CD4-positive, CD25-positive, alpha-beta regulatory T cell (primary cell): ENCODE data around the gene NTRK3. TPM values are rescaled to one million over a fixed set of nuclear protein-coding genes. Genes with fewer than 3 reads are reported as not detected.

Source experiments
- ATAC-seq, 2 donors: fragments of 150-1000 bp; cut with Tn5 transposase; one replicate each; pipeline ENCODE4 v1.10.0; 2021; ENCODE audit warnings: low read depth in 2 of 2, moderate number of reproducible peaks in 2 of 2, moderate library complexity in 1 of 2
- DNase-seq, 3 donors: peaks; one replicate each; pipeline versions ENCODE4 v3.0.0 to v3.0.0-alpha.2; 2012 to 2022; ENCODE audit warnings: mixed read lengths in 1 of 3
- H3K27ac ChIP-seq: one replicate; pipeline ENCODE4 v1.7.0; 2013; ENCODE audit warnings: mild to moderate bottlenecking, low read length; ENCODE audit not compliant: insufficient read depth, poor library complexity, severe bottlenecking
- H3K27me3 ChIP-seq: one replicate; pipeline ENCODE4 v1.7.0; 2013; ENCODE audit warnings: low read length; ENCODE audit not compliant: control insufficient read depth, insufficient read depth
- H3K36me3 ChIP-seq: one replicate; pipeline ENCODE4 v1.7.0; 2013; ENCODE audit warnings: mild to moderate bottlenecking, low read length, moderate library complexity; ENCODE audit not compliant: control insufficient read depth, insufficient read depth
- H3K4me1 ChIP-seq: 2 replicates; pipeline ENCODE4 v1.7.0; 2013; ENCODE audit warnings: mild to moderate bottlenecking, low read length; ENCODE audit not compliant: insufficient read depth, control insufficient read depth, poor library complexity, severe bottlenecking
- H3K4me3 ChIP-seq: one replicate; pipeline ENCODE4 v1.7.0; 2013; ENCODE audit warnings: low read depth, mild to moderate bottlenecking, low read length, moderate library complexity
- H3K9me3 ChIP-seq, 2 experiments: 1 replicate in 1 of 2; 2 replicates in 1 of 2; pipeline ENCODE4 v1.7.0; 2013; ENCODE audit warnings: low read length in 2 of 2, mild to moderate bottlenecking in 1 of 2, moderate library complexity in 1 of 2; ENCODE audit not compliant: control insufficient read depth in 2 of 2
- H3K27ac Mint-ChIP-seq, 3 donors: one replicate each; pipeline ENCODE4 v1.8.0; 2020 to 2022; ENCODE audit warnings: mild to moderate bottlenecking in 3 of 3, mixed read lengths in 3 of 3, moderate library complexity in 2 of 3
- H3K27me3 Mint-ChIP-seq: one replicate; pipeline ENCODE4 v1.8.0; 2022; ENCODE audit warnings: mild to moderate bottlenecking, mixed read lengths
- H3K36me3 Mint-ChIP-seq: one replicate; pipeline ENCODE4 v1.8.0; 2020; ENCODE audit warnings: mixed read lengths
- H3K4me1 Mint-ChIP-seq, 4 donors: one replicate each; pipeline ENCODE4 v1.8.0; 2020 to 2022; ENCODE audit warnings: mixed read lengths in 4 of 4, mild to moderate bottlenecking in 1 of 4
- H3K4me3 Mint-ChIP-seq, 4 donors: one replicate each; pipeline ENCODE4 v1.8.0; 2020 to 2022; ENCODE audit warnings: mild to moderate bottlenecking in 4 of 4, mixed read lengths in 4 of 4, moderate library complexity in 3 of 4
- H3K9me3 Mint-ChIP-seq, 7 donors: one replicate each; pipeline ENCODE4 v1.8.0; 2020 to 2022; ENCODE audit warnings: mixed read lengths in 7 of 7, mild to moderate bottlenecking in 3 of 7, moderate library complexity in 2 of 7
- polyA plus RNA-seq, 4 donors: library from polyadenylated mRNA; unstranded; fragments of 300-500 nt; fragmentation: Illumina TruSeq; gene quantifications; one replicate each; pipeline ENCODE4 v1.2.3, GENCODE V29; 2021
- total RNA-seq: library from RNA; stranded (reverse); gene quantifications from one replicate; pipeline ENCODE4 v1.2.3, GENCODE V29; 2022

Gene NTRK3
- total and polyA plus RNA-seq, 5 donors from 2014 or later: not detected

GRCh38 chr15:88288206-88288605, 31.7 kb upstream of the NTRK3 start:
- no peak overlapping the region for H3K27ac ChIP-seq
- H3K4me1 ChIP-seq: no peaks in the 10 kb centered on the region
- no peak overlapping the region for H3K27ac Mint-ChIP-seq
- peaks cover 13% of the 10 kb centered on the region for H3K27me3 Mint-ChIP-seq
- H3K27me3 ChIP-seq: peaks cover 6% of the 10 kb centered on the region
- H3K9me3 ChIP-seq: no peaks in the 10 kb centered on the region
- no peaks in the 10 kb centered on the region for H3K36me3 ChIP-seq
- no peak overlapping the region for H3K4me3 Mint-ChIP-seq
- DNase-seq (no peak), ATAC-seq (no peak)
- no peaks in the 10 kb centered on the region for H3K4me1 Mint-ChIP-seq
- H3K9me3 Mint-ChIP-seq: peaks cover 0 to 4% (median 0%) of the 10 kb centered on the region in 7 donors
- H3K4me3 ChIP-seq: no peak overlapping the region
- H3K36me3 Mint-ChIP-seq: no peaks in the 10 kb centered on the region

DNA sequence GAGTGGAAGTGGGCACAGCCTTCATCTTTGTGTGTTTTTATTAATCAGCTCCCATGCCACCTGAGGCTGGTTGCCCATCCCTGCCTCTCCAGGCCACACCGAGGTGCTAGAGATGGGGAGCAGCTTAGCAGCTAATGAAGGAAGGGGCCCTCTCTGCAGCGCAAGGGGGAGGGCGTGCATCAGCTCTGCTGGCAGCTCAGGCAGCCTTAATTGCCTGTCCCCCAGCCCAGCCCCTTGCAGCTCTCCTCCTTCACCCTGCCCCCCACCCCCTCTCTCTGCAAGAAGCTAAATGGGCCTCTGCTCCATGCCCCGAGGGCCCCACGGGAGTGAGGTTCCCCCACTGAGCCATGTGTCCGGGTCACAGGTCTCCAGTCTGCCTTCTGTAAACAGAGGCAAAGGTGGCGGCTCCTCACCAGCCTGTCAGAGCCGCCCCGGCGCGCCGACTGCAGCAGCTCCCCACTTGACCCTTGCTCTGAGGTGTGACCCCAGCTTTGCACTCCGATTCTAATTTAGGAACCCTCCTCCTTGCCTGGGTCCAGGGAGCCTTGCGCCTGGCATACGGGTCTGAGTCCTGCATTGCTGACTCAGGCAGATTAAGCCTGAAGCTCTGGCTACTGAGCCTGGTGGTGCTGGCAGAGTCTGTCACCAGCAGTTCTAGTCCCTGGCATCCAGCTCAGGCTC, 27.9 kb upstream of the NTRK3 start:
- no peak for DNase-seq
- no peak overlapping the region for H3K27ac Mint-ChIP-seq
- no peak overlapping the region for H3K4me3 Mint-ChIP-seq
- H3K27ac ChIP-seq: no peak overlapping the region
- no peak for ATAC-seq
- H3K27me3 Mint-ChIP-seq: peaks cover 16% of the 10 kb centered on the region
- H3K36me3 Mint-ChIP-seq: no peaks in the 10 kb centered on the region
- H3K9me3 ChIP-seq: no peaks in the 10 kb centered on the region
- no peaks in the 10 kb centered on the region for H3K4me1 Mint-ChIP-seq
- H3K4me1 ChIP-seq: no peaks in the 10 kb centered on the region
- H3K27me3 ChIP-seq: peaks cover 6% of the 10 kb centered on the region
- no peaks in the 10 kb centered on the region for H3K36me3 ChIP-seq
- no peak overlapping the region for H3K4me3 ChIP-seq
- H3K9me3 Mint-ChIP-seq: peaks cover 0 to 5% (median 0%) of the 10 kb centered on the region in 7 donors

DNA sequence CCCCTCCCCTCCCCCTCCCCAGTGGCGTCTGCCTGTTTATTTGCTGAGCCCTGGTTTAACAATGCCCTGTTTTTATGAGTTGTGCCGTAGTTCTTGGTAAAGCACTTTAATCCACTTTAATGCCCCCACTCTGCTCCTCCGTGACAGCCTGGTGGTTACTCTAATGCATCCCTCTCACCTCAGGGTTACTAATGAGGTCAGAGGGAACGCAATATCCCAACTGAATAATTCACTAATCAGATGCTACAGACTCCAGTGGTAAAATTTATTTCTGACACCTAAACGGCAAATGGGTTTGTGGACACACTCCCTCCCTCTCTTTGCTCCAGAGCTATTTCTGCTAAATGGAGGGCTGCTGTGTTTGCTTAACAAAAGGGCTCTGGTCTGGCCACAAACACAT, 26.1 kb upstream of the NTRK3 start:
- Mint-ChIP-seq H3K27me3 (peaks cover 16% of the 10 kb centered on the region), H3K4me1 (no peaks in the 10 kb centered on the region), H3K4me3 (no peak overlapping the region), H3K27ac (no peak overlapping the region), H3K9me3 (peaks cover 0 to 5% (median 0%) of the 10 kb centered on the region in 7 donors), H3K36me3 (no peaks in the 10 kb centered on the region)
- ATAC-seq (no peak), DNase-seq (no peak)
- H3K27me3 ChIP-seq: peaks cover 6% of the 10 kb centered on the region
- H3K9me3 ChIP-seq: no peaks in the 10 kb centered on the region
- H3K36me3 ChIP-seq: no peaks in the 10 kb centered on the region
- no peaks in the 10 kb centered on the region for H3K4me1 ChIP-seq
- no peak overlapping the region for H3K27ac ChIP-seq
- no peak overlapping the region for H3K4me3 ChIP-seq

GRCh38 chr15:88276821-88277410, 20.4 kb upstream of the NTRK3 start:
- no peak for DNase-seq
- H3K36me3 Mint-ChIP-seq: no peaks in the 10 kb centered on the region

DNA sequence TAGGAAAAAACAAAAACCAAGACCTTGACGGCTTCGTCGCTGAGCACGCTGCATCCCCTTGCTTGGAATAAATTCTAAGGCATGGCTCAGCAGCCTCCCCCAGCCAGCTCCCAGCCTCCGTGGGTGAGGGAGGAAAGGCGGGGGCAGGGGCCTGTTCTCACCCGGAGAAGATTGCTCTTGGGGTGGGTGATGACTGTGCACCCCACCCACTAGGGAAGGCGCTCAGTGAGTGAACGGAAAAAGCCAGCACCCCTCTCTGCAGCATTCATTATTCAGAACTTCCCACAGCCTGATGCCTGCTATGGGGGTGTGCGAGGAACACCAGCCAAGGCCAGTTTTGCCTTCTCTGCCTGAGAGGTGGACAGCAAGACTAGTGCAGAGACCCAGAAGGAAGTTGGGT, 19.3 kb upstream of the NTRK3 start:
- H3K4me3 ChIP-seq: no peak overlapping the region
- H3K9me3 ChIP-seq: no peaks in the 10 kb centered on the region
- ATAC-seq (no peak), DNase-seq (no peak)
- H3K4me1 ChIP-seq: no peaks in the 10 kb centered on the region
- Mint-ChIP-seq H3K4me1 (no peaks in the 10 kb centered on the region), H3K4me3 (no peak overlapping the region), H3K27me3 (peaks cover 5% of the 10 kb centered on the region), H3K36me3 (no peaks in the 10 kb centered on the region), H3K9me3 (peaks cover 0 to 1% (median 0%) of the 10 kb centered on the region in 7 donors), H3K27ac (no peak overlapping the region)
- no peaks in the 10 kb centered on the region for H3K36me3 ChIP-seq
- no peak overlapping the region for H3K27ac ChIP-seq
- no peaks in the 10 kb centered on the region for H3K27me3 ChIP-seq

More at GRCh38 chr15:88276821-88277410, 20.4 kb upstream of the NTRK3 start:
- Histone ChIP-seq H3K4me3 (no peak overlapping the region), H3K27ac (no peak overlapping the region), H3K9me3 (no peaks in the 10 kb centered on the region), H3K36me3 (no peaks in the 10 kb centered on the region), H3K27me3 (no peaks in the 10 kb centered on the region), H3K4me1 (no peaks in the 10 kb centered on the region)
- H3K4me3 Mint-ChIP-seq: no peak overlapping the region
- no peaks in the 10 kb centered on the region for H3K4me1 Mint-ChIP-seq
- H3K9me3 Mint-ChIP-seq: peaks cover 0 to 1% (median 0%) of the 10 kb centered on the region in 7 donors
- H3K27ac Mint-ChIP-seq: no peak overlapping the region
- no peak for ATAC-seq
- peaks cover 4% of the 10 kb centered on the region for H3K27me3 Mint-ChIP-seq

- peaks cover 11% of the 10 kb centered on the region for H3K27me3 Mint-ChIP-seq
- no peak overlapping the region for H3K4me3 ChIP-seq
- H3K9me3 Mint-ChIP-seq: peaks cover 0 to 1% (median 0%) of the 10 kb centered on the region in 7 donors
- no peaks in the 10 kb centered on the region for H3K36me3 ChIP-seq
- H3K4me1 Mint-ChIP-seq: no peaks in the 10 kb centered on the region
- H3K27me3 ChIP-seq: no peaks in the 10 kb centered on the region
- H3K4me3 Mint-ChIP-seq: no peak overlapping the region
- no peak overlapping the region for H3K27ac ChIP-seq
- no peaks in the 10 kb centered on the region for H3K36me3 Mint-ChIP-seq
- no peak overlapping the region for H3K27ac Mint-ChIP-seq
- peak; percentile 3 to 52 (median 17) for DNase-seq
- no peaks in the 10 kb centered on the region for H3K9me3 ChIP-seq
- no peaks in the 10 kb centered on the region for H3K4me1 ChIP-seq
- no peak for ATAC-seq
Observed at GRCh38 chr15:88274553-88275460, 18.3 kb upstream of the NTRK3 start.

DNA sequence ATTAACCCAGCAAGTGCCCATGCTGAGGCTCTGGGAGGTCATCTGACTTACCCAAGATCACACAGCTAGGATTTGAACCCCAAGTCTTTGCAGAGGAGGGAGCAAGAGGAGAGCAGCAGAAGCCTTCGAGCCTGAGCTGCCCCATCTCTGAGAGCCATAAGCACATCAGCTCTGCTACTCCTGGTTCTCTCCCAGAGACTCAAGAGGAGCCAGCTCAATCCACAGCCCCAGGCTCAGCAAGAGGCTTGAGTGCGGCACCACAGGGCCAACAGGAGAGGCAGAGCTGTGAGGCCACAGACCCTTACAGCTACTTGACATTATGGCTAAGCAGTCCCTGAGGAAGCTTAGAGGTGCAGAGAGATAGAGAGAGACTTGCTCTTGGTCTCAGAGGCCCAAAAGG, 15.9 kb upstream of the NTRK3 start:
- no peak for DNase-seq
- Histone ChIP-seq H3K9me3 (no peaks in the 10 kb centered on the region), H3K27ac (no peak overlapping the region), H3K4me1 (no peaks in the 10 kb centered on the region), H3K27me3 (no peaks in the 10 kb centered on the region), H3K36me3 (no peaks in the 10 kb centered on the region), H3K4me3 (no peak overlapping the region)
- H3K27me3 Mint-ChIP-seq: peaks cover 19% of the 10 kb centered on the region
- no peaks in the 10 kb centered on the region for H3K4me1 Mint-ChIP-seq
- H3K9me3 Mint-ChIP-seq: peaks cover 0 to 1% (median 0%) of the 10 kb centered on the region in 7 donors
- ATAC-seq: no peak
- no peak overlapping the region for H3K4me3 Mint-ChIP-seq
- H3K27ac Mint-ChIP-seq: no peak overlapping the region
- no peaks in the 10 kb centered on the region for H3K36me3 Mint-ChIP-seq
